Uterus (tissue), 4 donors: ENCODE measurements around the gene HNRNPL. TPM values are rescaled to one million over a fixed set of nuclear protein-coding genes. Genes with fewer than 3 reads are reported as not detected.
"Not testable (repeated sequence)": the region's sequence is repeated elsewhere in the genome, so short reads cannot be mapped to it uniquely, and the experiment has no call there.

ENCODE experiments used
- DNase-seq, 2 donors: peaks; one replicate each; pipeline ENCODE4 v3.0.0-alpha.2; 2019 to 2020
- H3K27ac ChIP-seq, 2 donors: fragments of 200-600 bp; sonication (generic); 1 replicate in 1 of 2; 2 replicates in 1 of 2; pipeline ENCODE4 v1.5.1; 2016 to 2018
- H3K27me3 ChIP-seq, 2 donors: fragments of 200-600 bp; sonication (generic); one replicate each; pipeline ENCODE4 v1.5.1; 2018 to 2019; ENCODE audit warnings: control low read depth in 1 of 2
- H3K36me3 ChIP-seq, 2 donors: fragments of 200-600 bp; sonication (generic); one replicate each; pipeline ENCODE4 v1.5.1; 2019; ENCODE audit warnings: control low read depth in 1 of 2
- H3K4me1 ChIP-seq, 2 donors: fragments of 200-600 bp; sonication (generic); one replicate each; pipeline ENCODE4 v1.5.1; 2018 to 2019; ENCODE audit warnings: control low read depth in 1 of 2
- H3K4me3 ChIP-seq, 2 donors: fragments of 200-600 bp; sonication (generic); 1 replicate in 1 of 2; 2 replicates in 1 of 2; pipeline ENCODE4 v1.5.1; 2018 to 2019; ENCODE audit warnings: mild to moderate bottlenecking in 1 of 2
- H3K9me3 ChIP-seq, 2 donors: fragments of 200-600 bp; sonication (generic); one replicate each; pipeline ENCODE4 v1.5.1; 2019; ENCODE audit warnings: control low read depth in 1 of 2
- POLR2A ChIP-seq, 2 donors: fragments of 450-650 bp; IDR thresholded peaks; one replicate each; pipeline ENCODE4 v1.6.1; 2016; ENCODE audit warnings: antibody characterized with exemption in 2 of 2, mild to moderate bottlenecking in 1 of 2, moderate library complexity in 1 of 2
- intact Hi-C: fragments of 100-400 bp; cut with DNase I; formaldehyde crosslinking; loops from one replicate; pipeline ENCODE4 v1.15.1; 2023; ENCODE audit warnings: low total_unique reads
- total RNA-seq, 4 donors: library from RNA; depleted of rRNA in 3 of 4; stranded (reverse); fragments of >200 nt in 3 of 4; gene quantifications; one replicate each; pipeline versions ENCODE4 v1.1.0 to v1.2.4, GENCODE V29; 2014 to 2023
- TF ChIP-seq, protein P1 (sequence below), 4 experiments: fragments of 200-600 bp in 2 of 4; fragments of 450-650 bp in 2 of 4; sonication (generic) in 2 of 4; IDR thresholded peaks; one replicate each; pipeline ENCODE4 v1.5.1; 2016 to 2019; ENCODE audit warnings: antibody characterized with exemption in 4 of 4, mild to moderate bottlenecking in 2 of 4, moderate library complexity in 1 of 4
- donor health status: DM: yes; HTN: yes; CAD: no.

Gene HNRNPL
- total RNA-seq, 4 donors from 2014 or later, result 65.8 to 353 (median 177) TPM

GRCh38 chr19:38869160-38869835, 19.5 kb upstream of the HNRNPL start:
- TF ChIP-seq, protein P1, sequence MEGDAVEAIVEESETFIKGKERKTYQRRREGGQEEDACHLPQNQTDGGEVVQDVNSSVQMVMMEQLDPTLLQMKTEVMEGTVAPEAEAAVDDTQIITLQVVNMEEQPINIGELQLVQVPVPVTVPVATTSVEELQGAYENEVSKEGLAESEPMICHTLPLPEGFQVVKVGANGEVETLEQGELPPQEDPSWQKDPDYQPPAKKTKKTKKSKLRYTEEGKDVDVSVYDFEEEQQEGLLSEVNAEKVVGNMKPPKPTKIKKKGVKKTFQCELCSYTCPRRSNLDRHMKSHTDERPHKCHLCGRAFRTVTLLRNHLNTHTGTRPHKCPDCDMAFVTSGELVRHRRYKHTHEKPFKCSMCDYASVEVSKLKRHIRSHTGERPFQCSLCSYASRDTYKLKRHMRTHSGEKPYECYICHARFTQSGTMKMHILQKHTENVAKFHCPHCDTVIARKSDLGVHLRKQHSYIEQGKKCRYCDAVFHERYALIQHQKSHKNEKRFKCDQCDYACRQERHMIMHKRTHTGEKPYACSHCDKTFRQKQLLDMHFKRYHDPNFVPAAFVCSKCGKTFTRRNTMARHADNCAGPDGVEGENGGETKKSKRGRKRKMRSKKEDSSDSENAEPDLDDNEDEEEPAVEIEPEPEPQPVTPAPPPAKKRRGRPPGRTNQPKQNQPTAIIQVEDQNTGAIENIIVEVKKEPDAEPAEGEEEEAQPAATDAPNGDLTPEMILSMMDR (IDR thresholded peaks at IDR 0.05), result no peak
- TF ChIP-seq POLR2A (IDR thresholded peaks at IDR 0.05), result no peak
- peak overlapping the region; percentile 29 to 43 for H3K4me3 ChIP-seq
- DNase-seq, result no peak
- no peaks in the 10 kb centered on the region for H3K27me3 ChIP-seq
- intact Hi-C loops, result no loop called here
- peak overlapping the region in 1 of 2 donors; percentile 10 for H3K27ac ChIP-seq
- peaks cover 0 to 4% of the 10 kb centered on the region in 2 donors for H3K4me1 ChIP-seq
- no peaks in the 10 kb centered on the region for H3K36me3 ChIP-seq
- no peaks in the 10 kb centered on the region for H3K9me3 ChIP-seq

DNA sequence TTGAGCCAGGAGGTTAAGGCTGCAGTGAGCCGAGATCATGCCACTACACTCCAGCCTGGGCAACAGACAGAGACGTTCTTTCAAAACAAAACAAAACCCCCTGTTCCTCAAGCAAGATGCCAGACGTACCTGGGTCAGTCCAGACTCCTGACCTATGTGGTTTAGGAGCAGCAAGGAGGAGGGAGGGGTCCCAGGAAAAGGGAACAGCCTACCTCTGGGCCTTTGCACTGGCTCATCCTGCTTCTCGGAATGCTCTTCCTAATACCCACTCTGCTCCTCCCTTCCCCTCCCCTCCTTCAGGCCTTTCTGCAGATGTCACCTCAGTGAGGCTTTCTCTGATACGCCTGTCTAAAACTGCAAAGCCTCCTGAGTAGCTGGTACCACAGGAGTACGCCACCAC, 18.8 kb upstream of the HNRNPL start:
- peaks cover 0 to 4% of the 10 kb centered on the region in 2 donors for H3K4me1 ChIP-seq
- intact Hi-C loops, result no loop called here
- no peak overlapping the region for H3K4me3 ChIP-seq
- no peak for DNase-seq
- no peak overlapping the region for H3K27ac ChIP-seq
- H3K9me3 ChIP-seq, result no peaks in the 10 kb centered on the region
- H3K36me3 ChIP-seq, result no peaks in the 10 kb centered on the region
- no peaks in the 10 kb centered on the region for H3K27me3 ChIP-seq
- TF ChIP-seq, protein P1 (IDR thresholded peaks at IDR 0.05), result no peak
- TF ChIP-seq POLR2A (IDR thresholded peaks at IDR 0.05), result no peak

- Histone ChIP-seq H3K27ac (no peak overlapping the region), H3K36me3 (no peaks in the 10 kb centered on the region), H3K4me3 (no peak overlapping the region), H3K4me1 (peaks cover 0 to 7% of the 10 kb centered on the region in 2 donors), H3K27me3 (no peaks in the 10 kb centered on the region), H3K9me3 (no peaks in the 10 kb centered on the region)
- no peak for DNase-seq
- no peak for TF ChIP-seq POLR2A (IDR thresholded peaks at IDR 0.05)
- TF ChIP-seq, protein P1 (IDR thresholded peaks at IDR 0.05), result no peak
- intact Hi-C loops, result no loop called here
Measured at GRCh38 chr19:38867171-38867780, 17.5 kb upstream of the HNRNPL start.

- H3K4me3 ChIP-seq, result no peak overlapping the region
- H3K27me3 ChIP-seq, result no peaks in the 10 kb centered on the region
- H3K9me3 ChIP-seq, result no peaks in the 10 kb centered on the region
- H3K36me3 ChIP-seq, result no peaks in the 10 kb centered on the region
- peaks cover 0 to 3% of the 10 kb centered on the region in 2 donors for H3K4me1 ChIP-seq
- H3K27ac ChIP-seq, result peak overlapping the region; percentile 51 to 68
- TF ChIP-seq, protein P1 (IDR thresholded peaks at IDR 0.05), result no peak
- TF ChIP-seq POLR2A (IDR thresholded peaks at IDR 0.05), result no peak
- peak; percentile 72 to 81 for DNase-seq
- intact Hi-C loops, result no loop called here
Measured at GRCh38 chr19:38862321-38863059, 12.7 kb upstream of the HNRNPL start.

DNA sequence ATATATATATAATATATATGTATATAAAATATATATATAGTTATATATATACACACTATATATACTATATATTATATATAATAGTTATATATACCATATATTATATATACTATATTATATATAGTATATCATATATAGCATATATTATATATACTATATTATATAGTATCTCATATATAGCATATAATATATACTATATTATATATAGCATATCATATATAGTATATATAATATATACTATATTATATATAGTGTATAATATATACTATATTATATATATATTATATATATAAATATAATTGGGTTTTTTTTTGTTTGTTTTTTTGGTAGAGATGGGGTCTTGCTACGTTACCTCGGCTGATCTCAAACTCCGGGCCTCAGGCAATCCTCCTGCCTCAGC, 11.6 kb upstream of the HNRNPL start:
- H3K36me3 ChIP-seq, result no peaks in the 10 kb centered on the region
- TF ChIP-seq POLR2A (IDR thresholded peaks at IDR 0.05), result no peak
- TF ChIP-seq, protein P1 (IDR thresholded peaks at IDR 0.05), result no peak
- no peak overlapping the region for H3K4me3 ChIP-seq
- H3K4me1 ChIP-seq, result peaks cover 0 to 3% of the 10 kb centered on the region in 2 donors
- H3K9me3 ChIP-seq, result no peaks in the 10 kb centered on the region
- DNase-seq, result no peak
- no peak overlapping the region for H3K27ac ChIP-seq
- intact Hi-C loops, result no loop called here
- H3K27me3 ChIP-seq, result no peaks in the 10 kb centered on the region

- DNase-seq, H3K27ac ChIP-seq, H3K9me3 ChIP-seq, H3K27me3 ChIP-seq, H3K36me3 ChIP-seq, H3K4me3 ChIP-seq, intact Hi-C loops, H3K4me1 ChIP-seq: not testable (repeated sequence)
Measured at GRCh38 chr19:38859631-38860204, 9.9 kb upstream of the HNRNPL start.
